ENCODE data around the gene TRIO.
"Not testable (repeated sequence)": the region's sequence is repeated elsewhere in the genome, so short reads cannot be mapped to it uniquely, and the experiment has no call there.

TRIO gene

GRCh38 chr5:14547666-14548065 lies 404.5 kb downstream of the TRIO start:
- no peak for DNase-seq (ENCODE audit: low read depth, low spot score)

- no peak for DNase-seq (ENCODE audit: low read depth, low spot score)
These were observed 408.1 kb downstream of the TRIO start for GRCh38 chr5:14551211-14551610.

GRCh38 chr5:14552017-14552416 lies 408.9 kb downstream of the TRIO start:
- no peak for DNase-seq (ENCODE audit: low read depth, low spot score)

- not testable (repeated sequence) for DNase-seq (ENCODE audit: low read depth, low spot score)
These were observed 411.1 kb downstream of the TRIO start for GRCh38 chr5:14554288-14554687.

- DNase-seq (ENCODE audit: low read depth, low spot score) = no peak
These were observed 412.9 kb downstream of the TRIO start for GRCh38 chr5:14556015-14556414.

- DNase-seq (ENCODE audit: low read depth, low spot score) = no peak
These were observed 414.1 kb downstream of the TRIO start for GRCh38 chr5:14557203-14557770.

GRCh38 chr5:14557791-14558415 lies 414.8 kb downstream of the TRIO start:
- DNase-seq (ENCODE audit: low read depth, low spot score) = no peak
